ENCODE results near the gene DGKQ. TPM values are rescaled to one million over a fixed set of nuclear protein-coding genes. Genes with fewer than 3 reads are reported as not detected.

Gene DGKQ
- polyA plus RNA-seq, 3 donors: 6.4 to 7.1 (median 6.6) TPM

DNA sequence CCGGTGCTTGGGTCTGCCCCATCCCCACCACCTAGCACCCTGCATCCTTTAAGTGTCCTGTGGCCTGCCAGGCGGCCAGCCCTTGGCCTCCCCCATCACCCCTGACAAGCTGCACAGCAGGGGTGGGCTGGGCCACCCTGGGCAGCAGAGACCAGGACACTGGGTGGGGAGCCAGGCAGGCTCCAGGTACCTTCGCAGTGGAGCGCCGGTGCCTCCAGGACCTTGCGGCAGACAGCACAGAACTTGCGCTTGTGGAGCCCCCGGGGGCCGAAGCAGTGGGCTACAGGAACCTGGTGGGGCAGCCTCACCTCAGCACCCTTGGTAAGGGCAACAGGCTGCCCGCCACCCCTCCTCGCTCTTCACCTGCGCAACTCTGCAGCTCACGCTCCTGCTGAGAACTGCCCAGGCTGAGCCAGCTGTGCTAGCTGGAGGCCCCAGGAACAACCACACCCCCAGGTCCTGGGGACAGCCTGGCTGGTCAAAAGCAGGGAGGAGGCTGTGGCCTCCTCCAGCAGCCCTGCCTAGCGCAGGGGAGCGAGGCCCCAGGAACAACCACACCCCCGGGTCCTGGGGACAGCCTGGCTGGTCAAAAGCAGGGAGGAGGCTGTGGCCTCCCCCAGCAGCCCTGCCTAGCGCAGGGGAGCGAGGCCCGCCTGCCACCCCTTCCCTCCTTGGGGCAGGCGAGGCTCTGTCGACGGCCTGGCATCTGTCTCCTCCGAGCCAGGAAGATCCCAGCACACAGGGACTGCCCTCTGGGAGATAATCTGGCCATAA is 4.6 kb downstream of the DGKQ start:
- 54 to 91% (median 87%) methylated on average over 23 of the region's 23 CpGs for WGBS, 3 donors
- no peak overlapping the region for H3K27ac ChIP-seq (ENCODE audit: low read depth, low read length)

DNA sequence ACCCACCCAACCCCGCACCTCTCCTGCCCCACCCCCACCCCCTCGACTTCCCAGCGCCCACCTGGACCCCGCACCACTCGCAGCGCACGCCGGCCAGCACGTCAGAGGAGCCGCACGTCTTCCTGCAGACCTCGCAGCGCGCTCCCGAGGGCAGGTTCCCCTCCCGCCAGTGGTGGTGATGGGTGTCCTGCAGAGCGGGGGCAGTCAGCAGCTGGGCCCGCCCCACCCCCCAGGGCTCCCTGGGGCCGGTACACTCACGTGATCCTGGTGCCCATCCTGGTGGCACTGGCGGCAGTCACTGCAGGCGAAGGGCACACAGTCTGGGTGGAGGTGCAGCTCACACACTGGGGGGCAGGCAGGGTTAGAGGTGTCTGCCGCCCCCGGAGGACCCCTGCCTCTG is 5.1 kb downstream of the DGKQ start:
- WGBS, 3 donors: 16 to 42% (median 39%) methylated on average over 23 to 24 of the region's 24 CpGs
- H3K27ac ChIP-seq (ENCODE audit: low read depth, low read length): no peak overlapping the region

DNA sequence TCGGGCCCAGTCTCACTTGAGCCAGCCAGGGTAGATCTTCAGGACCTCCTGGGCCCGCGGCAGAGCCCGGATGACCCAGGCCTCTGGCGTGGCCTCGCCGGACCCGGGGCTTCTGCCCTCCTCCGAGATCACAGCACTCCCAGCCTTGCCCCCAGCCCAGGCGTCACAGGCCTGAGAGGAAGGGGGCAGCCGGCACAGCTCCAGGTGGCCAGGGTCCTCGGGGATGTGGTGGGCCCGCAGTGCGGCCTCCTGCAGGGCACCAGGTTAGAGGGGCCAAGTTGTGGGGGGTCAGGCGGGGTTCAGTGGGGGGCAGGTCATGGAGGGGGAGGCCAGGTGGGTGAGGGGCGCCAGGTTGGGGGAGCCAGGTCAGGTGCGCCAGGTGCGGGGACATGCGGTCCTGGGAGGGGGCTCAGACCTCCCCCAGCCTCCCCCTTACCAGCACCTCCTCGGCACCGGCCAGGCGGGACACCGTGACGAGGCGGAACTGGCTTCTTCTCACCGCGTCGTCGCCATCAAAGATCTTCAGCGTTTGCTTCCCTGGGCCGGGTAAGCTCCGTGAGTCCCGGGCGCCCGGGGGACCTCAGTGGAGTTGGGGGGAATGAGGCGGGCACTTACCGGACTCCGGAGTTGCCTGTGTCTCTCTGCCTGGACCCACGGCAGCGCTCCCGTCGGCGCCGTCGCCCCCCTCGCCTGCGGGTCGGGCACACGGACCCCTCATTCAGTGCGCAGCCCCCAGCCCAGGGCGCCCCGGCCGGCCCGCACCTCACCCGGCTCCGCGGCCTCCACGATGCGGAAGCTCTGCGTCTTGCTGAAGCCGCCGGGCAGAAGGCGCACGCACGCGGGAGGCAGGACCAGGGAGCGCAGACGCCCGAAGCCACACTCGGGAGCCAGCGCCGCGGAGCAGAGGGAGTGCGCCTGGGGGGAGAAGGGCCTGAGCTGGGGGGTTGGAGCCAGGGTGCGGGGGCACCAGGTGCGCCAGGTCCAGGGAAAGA is 6.0 kb downstream of the DGKQ start:
- 56 to 78% (median 60%) methylated on average over 58 to 76 of the region's 76 CpGs for WGBS, 3 donors
- no peak overlapping the region for H3K27ac ChIP-seq (ENCODE audit: low read depth, low read length)

DNA sequence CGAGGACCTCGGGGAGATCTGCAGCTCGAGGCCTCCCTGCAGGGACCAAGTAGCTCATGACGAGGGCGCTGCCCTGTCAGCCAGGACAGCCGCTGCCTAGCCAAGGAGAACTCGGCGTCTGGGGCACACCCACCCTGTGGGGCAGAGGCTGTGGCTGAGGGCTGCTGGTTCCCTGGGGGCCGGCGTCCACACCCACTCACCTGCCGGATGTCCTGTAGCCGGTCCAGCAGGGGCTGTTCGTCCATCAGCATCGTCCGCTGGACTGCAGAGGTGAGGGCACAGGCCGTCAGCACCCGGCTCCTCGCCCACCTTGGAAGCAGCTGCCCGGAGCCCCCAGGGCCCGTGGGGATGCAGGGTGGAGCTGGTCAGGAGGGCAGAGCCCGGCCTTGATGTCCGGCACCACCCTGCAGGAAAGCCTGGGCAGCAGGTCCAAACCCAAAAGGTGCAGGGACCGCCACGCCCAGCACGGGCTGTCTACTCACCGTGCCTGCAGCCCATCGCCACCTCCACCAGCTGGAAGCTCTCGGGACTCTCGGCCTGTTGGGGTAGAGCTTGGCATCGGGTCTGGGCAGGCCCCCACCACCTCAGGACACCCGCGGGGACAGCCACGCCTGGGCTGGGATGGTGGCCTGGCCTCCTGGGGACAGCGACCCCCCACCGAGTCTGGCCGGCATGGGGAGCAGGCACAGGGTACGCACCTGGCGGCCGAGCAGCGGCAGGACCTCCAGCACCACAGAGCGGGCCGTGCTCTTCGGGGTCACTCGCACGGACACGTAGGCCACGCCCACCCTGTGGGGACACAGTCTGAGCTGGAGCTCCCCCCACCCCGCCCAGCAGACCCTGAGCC is 6.9 kb downstream of the DGKQ start:
- 89 to 92% (median 90%) methylated on average over 44 to 48 of the region's 48 CpGs for WGBS, 3 donors

DNA sequence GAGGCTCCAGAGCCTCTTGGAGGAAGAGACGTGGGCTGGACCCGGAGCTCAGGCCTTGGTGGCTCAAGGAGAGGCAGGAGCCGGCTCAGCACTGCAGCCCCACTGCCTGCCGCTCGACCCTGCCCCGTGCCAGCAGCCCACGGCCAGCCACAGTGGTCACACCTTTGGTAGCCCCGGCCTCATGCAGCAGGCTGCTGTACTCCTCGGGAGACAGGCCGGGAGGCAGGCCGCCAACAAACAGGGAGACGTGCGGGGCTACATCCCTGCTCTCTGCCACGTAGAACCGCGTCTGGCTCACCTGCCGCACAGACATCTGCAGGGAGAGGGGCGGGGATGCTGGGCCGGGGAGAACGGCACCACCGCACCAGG is 7.6 kb downstream of the DGKQ start:
- 91 to 96% (median 94%) methylated on average over 21 of the region's 21 CpGs for WGBS, 3 donors
- H3K27ac ChIP-seq (ENCODE audit: low read depth, low read length): no peak overlapping the region

More for the DNA sequence above, 6.9 kb downstream of the DGKQ start:
- H3K27ac ChIP-seq (ENCODE audit: low read depth, low read length): no peak overlapping the region

DNA sequence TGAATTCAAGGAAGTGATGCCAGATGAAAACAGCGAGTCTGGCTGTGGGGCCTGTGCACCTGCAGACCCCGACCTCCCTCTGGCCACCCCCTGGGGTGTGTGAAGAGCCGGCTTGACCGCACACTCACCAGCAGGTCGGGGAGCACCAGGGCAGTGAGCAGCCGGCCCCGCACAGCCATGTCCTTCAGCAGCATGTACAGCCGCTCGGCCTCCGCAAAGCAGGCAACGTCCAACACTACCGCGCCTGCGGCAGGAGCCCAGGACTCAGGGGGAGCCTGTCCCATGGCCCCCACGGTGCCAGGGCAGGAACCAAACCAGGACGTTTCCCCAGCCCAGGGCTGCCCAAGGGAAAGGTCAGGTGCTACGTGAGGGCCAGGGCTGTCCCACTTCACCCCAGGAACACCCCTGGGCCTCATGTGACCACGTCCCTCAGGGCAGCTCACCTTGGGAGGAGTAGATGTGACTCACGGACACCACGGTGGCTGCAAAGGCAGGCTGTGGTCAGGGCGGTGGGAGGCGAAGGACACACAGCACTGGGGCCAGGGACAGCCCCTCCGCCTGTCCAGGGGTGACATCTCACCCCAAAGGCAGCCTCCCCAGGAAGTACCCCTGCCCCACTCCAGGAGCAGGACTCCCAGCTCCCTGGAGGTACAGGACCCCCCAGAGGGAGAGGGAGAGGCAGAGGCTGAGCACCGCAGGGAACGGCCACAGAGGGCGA is 8.2 kb downstream of the DGKQ start:
- 90 to 94% (median 92%) methylated on average over 26 of the region's 26 CpGs for WGBS, 3 donors
- H3K27ac ChIP-seq (ENCODE audit: low read depth, low read length): no peak overlapping the region

DNA sequence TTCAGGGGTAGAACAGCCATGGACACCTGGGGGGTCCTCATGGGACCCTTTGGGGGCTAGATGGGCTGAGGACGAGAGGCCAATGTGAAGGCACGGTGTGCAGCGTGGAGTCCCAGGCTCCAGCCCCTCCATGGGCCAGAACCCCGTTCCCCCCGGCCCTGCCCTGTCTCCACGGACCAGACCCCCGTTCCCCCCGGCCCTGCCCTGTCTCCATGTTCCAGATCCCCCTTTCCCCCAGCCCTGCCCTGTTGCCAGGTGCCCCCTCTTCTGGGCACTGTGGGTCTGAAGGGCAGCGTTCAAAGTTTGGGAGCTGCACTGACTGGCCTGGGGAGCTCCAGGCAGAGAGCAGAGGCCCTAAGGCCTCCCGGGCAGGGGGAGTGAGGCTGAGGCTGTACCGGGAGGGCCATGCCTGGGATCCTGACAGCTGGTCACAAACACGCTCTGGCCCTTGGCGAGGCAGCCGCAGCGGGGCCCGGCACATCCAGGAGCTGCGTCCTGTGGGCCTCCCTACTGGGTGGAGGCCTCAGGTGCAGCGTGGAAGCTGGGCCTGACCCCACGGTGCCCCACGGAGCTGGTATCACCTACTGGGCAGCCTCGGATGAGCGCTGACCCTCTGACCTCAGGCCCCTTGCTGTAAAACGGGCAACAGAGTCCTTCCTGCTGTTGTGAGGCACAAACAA is 8.9 kb downstream of the DGKQ start:
- WGBS, 3 donors: 91 to 92% (median 92%) methylated on average over 22 to 23 of the region's 23 CpGs
- H3K27ac ChIP-seq (ENCODE audit: low read depth, low read length): no peak overlapping the region

DNA sequence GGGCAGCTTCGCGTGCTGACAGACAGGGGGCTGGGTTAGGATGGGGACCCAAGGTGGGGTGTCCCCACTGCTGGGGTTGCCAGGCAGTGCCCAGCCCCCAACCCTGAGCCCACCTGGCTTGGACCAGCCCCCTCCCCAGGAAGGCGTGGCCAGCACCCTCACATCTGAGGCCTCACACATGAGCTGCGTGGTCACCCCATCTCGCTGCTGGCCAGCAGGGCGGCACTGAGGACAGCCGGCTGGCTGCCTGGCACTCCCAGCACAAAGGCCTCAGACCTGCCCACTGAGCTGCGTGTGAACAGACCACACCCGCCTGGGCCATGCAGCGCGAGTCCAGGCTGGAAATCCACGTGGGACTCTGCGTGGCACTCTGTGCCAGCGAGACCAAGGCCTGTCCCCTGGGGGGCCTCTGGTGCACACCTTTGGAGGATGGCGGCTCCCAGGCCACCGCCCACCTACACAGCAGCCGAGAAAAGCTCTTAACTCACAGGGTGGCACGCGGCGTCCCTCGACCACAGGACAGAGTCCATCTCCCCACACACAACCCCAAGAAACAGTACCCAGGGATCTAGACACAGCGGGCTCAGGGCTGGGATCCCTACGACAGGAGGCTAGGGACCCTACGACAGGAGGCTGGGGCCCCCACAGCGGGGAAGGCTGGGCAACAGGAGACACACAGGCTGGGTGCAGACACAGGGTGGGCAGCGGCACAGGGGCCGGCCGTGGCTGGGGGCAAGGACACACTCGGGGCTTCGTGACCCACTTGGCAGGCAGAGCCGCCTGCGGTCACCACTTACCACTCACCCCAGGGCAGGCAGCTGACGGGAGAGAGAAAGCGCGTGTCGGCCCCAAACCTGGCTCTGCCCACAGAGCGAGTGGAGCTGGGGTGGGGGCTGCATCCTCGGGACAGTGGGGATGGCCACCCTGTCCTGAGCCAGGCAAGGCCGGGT is 9.8 kb downstream of the DGKQ start:
- 94 to 96% (median 95%) methylated on average over 39 of the region's 39 CpGs for WGBS, 3 donors
- H3K27ac ChIP-seq (ENCODE audit: low read depth, low read length): no peak overlapping the region

DNA sequence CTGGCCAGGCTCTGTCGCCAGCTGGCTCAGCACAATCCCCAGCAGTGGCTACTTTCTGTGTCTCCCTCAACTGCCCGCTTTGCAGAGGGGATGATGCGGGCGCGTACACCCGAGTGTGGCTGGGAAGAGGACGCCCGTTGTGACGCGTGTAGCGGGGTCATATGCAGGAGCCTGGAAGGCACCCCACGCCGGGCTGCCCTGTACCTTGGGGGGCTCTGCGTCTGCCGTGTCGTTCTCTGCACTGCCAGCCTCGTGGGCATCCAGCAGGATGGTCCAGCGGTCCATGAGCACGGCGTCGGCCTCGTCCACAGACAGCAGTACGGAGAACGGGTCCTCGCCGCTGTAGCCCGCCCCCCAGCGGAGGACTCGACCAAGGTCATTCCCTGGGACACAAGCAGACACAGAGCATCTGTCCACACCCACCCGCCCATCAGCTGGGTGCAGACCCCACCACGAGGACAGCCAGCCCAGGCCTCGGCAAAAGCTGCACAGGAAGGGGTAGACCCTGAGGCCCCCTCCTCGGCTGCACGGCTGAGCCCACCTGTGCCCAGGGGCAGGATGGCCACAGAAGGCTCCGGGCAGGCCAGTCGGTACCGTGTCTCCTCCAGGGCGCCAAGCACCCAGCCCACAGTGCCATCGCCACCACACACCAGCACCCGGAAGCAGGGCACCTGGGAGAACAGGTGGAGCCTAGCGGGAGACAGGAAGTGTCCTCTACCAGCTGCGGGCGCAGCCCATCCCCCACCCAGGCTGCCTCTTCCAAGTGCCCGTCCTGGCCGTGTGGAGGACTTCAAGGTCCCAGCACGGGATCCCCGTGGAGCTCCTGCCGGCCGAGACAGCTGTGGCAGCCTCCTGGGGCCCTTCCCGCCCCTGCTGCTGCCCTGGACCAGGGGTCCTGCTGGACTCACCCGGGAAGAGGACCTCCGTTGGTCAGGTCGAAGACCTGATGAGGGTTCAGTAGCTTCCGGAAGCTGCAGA is 10.8 kb downstream of the DGKQ start:
- WGBS, 3 donors: 88 to 93% (median 91%) methylated on average over 52 to 54 of the region's 54 CpGs
- no peak overlapping the region for H3K27ac ChIP-seq (ENCODE audit: low read depth, low read length)

DNA sequence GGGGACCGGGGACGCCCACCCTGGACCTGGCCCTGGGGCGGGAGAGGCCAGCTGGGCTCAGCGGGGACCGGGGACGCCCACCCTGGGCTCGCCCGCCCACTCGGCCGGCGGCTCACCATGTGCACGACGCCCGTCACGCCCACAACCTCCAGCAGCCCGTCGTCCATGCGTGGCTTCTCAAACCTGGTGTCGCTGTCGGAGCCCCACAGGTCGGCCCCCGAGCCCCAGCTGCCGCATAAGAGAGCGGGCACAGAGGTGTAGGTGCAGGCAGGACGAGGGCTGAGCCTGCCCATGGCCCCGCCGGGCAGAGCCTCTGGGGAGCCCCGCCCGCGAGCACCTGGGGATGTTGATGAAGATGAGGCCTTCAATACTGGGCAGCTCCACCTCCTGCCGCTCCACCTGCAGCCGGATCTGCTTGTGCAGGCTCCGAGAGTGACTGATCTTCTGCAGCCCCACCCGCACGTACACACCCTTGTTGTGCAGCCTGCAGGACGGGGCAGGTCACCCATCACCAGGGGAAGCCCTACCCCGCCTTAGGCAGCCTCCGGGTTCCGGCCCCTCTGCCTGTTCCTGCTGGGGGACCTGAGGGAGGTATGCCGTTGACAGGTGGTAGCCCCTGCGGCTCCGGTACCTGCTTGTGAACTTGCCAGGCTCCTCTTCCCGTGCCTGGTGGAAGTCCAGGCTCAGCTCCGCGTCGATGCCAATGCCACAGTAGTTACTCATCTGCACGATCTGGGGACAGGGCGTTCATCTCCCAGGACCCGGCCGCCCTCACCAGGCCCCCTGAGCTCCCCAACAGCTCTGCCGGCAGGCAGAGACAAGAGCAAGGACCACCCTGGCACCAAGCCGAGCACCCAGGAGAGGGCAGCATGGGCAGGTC is 11.8 kb downstream of the DGKQ start:
- WGBS, 3 donors: 90 to 95% (median 94%) methylated on average over 47 to 52 of the region's 52 CpGs
- no peak overlapping the region for H3K27ac ChIP-seq (ENCODE audit: low read depth, low read length)

DNA sequence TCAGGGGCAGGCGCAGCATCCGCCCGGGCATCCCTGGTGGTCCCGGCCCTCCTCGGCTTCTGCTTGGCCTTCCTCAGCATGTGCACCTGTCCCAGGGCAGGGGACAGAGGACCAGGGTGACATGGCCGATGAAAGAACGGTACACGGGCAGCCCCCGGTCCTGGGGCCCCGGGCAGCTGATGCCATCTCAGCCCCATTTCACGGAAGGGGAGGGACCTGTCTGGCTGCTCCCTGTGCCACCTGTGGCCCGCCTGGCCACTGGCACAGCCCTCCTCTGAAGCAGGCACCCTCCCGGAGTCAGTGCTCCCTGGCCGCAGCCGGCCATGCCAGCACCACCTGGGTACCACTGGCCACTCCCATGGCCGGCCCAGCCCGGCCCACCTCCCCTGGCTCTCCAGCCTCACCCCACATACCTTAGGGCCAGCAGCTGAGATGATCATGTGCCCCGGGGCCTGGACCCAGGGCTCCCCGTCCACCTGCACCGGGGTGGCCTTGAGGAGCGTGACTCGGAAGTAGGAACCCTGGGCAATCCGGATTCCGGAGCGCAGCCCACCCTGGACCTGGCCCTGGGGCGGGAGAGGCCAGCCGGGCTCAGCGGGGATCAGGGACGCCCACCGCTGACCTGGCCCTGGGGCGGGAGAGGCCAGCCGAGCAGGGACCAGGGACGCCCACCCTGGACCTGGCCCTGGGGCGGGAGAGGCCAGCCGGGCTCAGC is 12.6 kb downstream of the DGKQ start:
- WGBS, 3 donors: 92 to 95% (median 93%) methylated on average over 31 to 35 of the region's 35 CpGs
- no peak overlapping the region for H3K27ac ChIP-seq (ENCODE audit: low read depth, low read length)

DNA sequence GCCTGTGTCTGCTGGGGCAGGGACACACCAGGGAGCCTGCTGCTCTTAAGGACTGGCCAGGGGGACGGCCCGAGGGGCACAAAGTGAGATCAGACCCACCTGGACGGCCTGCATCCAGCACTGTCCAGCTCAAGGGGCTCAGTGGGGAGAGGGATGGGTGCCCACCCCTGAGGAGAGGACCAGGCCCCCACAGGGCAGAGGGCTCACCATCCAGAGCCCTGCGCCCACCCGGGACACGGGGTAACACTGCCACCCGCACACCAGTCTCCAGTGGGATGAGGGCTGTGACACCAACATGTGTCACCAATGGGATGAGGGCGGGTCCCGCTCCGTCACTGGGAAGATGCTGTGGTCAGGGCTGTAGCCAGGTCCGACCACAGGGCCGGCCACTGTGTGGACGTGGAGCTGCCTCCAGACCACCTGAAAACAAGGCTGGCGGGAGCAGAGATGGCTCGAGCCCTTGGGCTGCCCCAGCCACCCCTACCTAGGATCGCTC is 13.2 kb downstream of the DGKQ start:
- H3K27ac ChIP-seq (ENCODE audit: low read depth, low read length): no peak overlapping the region
- 86 to 92% (median 87%) methylated on average over 16 of the region's 16 CpGs for WGBS, 3 donors

DNA sequence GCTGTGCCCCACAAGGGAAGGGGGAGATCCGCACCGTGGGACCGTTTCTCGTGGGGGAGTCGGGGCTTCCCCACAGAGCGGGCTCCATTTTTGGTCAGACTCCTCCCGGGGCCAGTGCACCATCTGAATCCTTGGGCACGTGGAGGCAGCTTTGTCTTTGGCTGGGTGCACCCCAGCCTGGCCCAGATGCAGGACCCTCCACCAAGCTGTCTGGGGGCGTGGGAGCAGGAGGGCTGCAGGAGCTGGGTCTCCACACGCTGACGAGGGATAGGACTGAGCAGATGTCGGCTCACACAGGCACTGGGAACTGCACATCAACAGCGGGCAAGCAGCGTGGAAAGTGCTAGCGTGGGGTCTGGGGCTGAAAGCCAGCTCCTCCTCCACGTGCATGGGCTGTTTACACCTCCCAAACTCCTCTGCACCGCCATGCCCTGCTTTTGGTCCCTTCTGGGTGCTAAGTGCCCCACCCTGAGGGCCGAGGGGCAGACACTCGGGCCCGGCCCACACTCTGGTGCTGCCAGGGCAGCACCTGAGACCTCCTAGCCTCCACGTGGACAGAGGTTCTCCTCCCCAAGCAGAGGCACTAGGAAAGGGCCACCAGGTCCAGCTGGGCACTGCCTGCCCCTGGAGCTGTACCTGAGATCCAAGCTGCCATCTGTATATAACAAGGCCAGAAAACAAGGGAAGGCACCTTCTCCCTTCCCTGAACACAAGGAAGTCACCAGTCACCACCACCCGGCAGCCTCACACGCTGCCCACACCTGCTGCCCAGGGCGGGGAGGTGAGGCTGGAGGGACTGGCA is 13.8 kb downstream of the DGKQ start:
- WGBS, 3 donors: 83 to 91% (median 86%) methylated on average over 24 of the region's 24 CpGs

More for the DNA sequence above, 13.8 kb downstream of the DGKQ start:
- H3K27ac ChIP-seq (ENCODE audit: low read depth, low read length): no peak overlapping the region

All from adipose tissue (tissue), 3 donors.